Liver (tissue), 3 donors: ENCODE results near the gene NEB.

ENCODE experiments used
- EGR1 ChIP-seq, 2 donors: IDR thresholded peaks; 2 replicates each; pipeline ENCODE4 v1.6.1; 2016 to 2018; ENCODE audit warnings: antibody characterized with exemption in 2 of 2, low read depth in 2 of 2
- RAD21 ChIP-seq, 2 donors: IDR thresholded peaks; 2 replicates each; pipeline ENCODE4 v1.6.1; 2016; ENCODE audit warnings: antibody characterized with exemption in 2 of 2, mild to moderate bottlenecking in 2 of 2
- SP1 ChIP-seq: IDR thresholded peaks from 2 replicates; pipeline ENCODE4 v1.6.1; 2018; ENCODE audit warnings: antibody characterized with exemption, mild to moderate bottlenecking
- TAF1 ChIP-seq: conservative IDR thresholded peaks from 2 replicates; pipeline ENCODE4 v1.6.1; 2016; ENCODE audit warnings: antibody characterized with exemption, mild to moderate bottlenecking
- YY1 ChIP-seq: IDR thresholded peaks from 2 replicates; pipeline ENCODE4 v1.6.1; 2016; ENCODE audit warnings: antibody characterized with exemption, mild to moderate bottlenecking
- TF ChIP-seq, protein P1 (sequence below): fragments of 150-350 bp; IDR thresholded peaks from 2 replicates; pipeline ENCODE4 v1.5.1; 2017; ENCODE audit warnings: improper control_type of control experiment, low read depth, low read length; ENCODE audit not compliant: missing input control
- donor health status: healthy.
- donor health status: healthy.

DNA sequence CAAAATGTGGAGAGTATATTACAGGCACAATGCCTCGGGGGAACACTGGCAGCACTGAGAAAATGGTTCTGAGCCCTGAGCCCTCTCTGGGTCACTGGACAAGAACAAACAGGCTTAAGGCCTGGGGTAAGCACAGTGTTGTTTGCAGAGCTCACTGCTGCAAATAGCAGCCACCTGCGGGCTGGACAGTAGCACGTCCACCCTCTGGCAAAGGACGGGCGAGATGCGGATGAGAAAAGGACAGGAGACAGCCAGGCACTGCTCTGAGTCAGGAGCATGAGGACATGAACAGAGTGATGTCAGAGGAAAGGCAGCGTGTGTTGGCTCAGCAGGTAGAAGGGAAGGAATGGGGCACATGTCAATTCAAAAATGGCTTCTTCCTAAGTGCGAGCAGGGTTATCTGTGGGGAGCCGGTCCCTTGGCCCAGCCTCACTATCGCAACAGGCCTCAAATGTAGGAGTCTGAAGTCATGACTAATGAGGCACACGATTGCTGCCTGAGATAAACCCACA lies 25.9 kb upstream of the NEB start:
- TF ChIP-seq, protein P1, sequence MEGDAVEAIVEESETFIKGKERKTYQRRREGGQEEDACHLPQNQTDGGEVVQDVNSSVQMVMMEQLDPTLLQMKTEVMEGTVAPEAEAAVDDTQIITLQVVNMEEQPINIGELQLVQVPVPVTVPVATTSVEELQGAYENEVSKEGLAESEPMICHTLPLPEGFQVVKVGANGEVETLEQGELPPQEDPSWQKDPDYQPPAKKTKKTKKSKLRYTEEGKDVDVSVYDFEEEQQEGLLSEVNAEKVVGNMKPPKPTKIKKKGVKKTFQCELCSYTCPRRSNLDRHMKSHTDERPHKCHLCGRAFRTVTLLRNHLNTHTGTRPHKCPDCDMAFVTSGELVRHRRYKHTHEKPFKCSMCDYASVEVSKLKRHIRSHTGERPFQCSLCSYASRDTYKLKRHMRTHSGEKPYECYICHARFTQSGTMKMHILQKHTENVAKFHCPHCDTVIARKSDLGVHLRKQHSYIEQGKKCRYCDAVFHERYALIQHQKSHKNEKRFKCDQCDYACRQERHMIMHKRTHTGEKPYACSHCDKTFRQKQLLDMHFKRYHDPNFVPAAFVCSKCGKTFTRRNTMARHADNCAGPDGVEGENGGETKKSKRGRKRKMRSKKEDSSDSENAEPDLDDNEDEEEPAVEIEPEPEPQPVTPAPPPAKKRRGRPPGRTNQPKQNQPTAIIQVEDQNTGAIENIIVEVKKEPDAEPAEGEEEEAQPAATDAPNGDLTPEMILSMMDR: no peak
- no peak for TF ChIP-seq TAF1
- TF ChIP-seq SP1: no peak
- no peak for TF ChIP-seq RAD21 (IDR thresholded peaks at IDR 0.05)
- no peak for TF ChIP-seq YY1
- TF ChIP-seq EGR1 (IDR thresholded peaks at IDR 0.05; ENCODE audit: low read depth in 2 of 2): no peak
